Ramos (cell line): ENCODE data around the gene CCDC63.
"Not testable (repeated sequence)": the region's sequence is repeated elsewhere in the genome, so short reads cannot be mapped to it uniquely, and the experiment has no call there.

Source experiments
- in situ Hi-C: fragments of 300-500 bp; cut with MboI; formaldehyde crosslinking; loops from one replicate; pipeline ENCODE4 v1.14.3; 2022; ENCODE audit warnings: low sequenced_read_pairs; ENCODE audit not compliant: unreplicated experiment

CCDC63 gene

GRCh38 chr12:110940933-110941332, 94.1 kb downstream of the CCDC63 start:
- in situ Hi-C loops: loop anchor here (25.0 kb wide), 1 partner anchor 371 kb away; no protein-coding TSS in a partner anchor

- in situ Hi-C loops: loop anchor here (25.0 kb wide), 1 partner anchor 371 kb away; no protein-coding TSS in a partner anchor
These were observed 94.6 kb downstream of the CCDC63 start for GRCh38 chr12:110941391-110941790.

DNA sequence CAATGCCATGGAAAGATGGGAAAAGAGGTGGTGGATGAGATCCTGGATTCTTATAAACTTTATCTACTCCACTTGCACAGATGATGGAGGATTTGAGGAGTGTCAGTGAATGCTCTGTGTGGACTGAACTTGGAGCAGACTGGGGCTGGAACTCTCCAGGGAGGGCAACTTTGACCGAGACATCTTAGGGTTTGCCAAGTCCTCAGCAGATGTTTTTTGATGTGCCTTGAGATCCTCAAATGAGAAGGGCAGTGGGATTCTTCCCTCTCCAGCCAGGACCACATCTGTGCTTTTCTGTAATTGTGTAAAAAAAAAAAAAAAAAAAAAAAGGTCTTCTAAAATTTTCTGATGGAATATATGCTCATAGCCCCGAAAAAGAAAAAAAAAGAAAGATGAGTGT, 96.6 kb downstream of the CCDC63 start:
- in situ Hi-C loops: loop anchor here (25.0 kb wide), 1 partner anchor 369 kb away; no protein-coding TSS in a partner anchor

GRCh38 chr12:110948041-110948440, 101.3 kb downstream of the CCDC63 start:
- in situ Hi-C loops: loop anchor here (25.0 kb wide), 1 partner anchor 364 kb away; no protein-coding TSS in a partner anchor

DNA sequence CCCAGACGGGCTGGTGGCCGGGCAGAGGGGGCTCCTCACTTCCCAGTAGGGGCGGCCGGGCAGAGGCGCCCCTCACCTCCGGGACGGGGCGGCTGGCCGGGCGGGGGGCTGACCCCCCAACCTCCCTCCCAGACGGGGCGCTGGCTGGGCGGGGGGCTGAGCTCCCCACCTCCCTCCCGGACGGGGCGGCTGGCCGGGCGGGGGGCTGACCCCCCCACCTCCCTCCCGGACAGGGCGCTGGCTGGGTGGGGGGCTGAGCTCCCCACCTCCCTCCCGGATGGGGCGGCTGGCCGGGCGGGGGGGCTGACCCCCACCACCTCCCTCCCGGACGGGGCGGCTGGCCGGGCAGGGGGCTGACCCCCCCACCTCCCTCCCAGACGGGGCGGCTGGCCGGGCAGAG, 103.7 kb downstream of the CCDC63 start:
- in situ Hi-C loops: not testable (repeated sequence)

DNA sequence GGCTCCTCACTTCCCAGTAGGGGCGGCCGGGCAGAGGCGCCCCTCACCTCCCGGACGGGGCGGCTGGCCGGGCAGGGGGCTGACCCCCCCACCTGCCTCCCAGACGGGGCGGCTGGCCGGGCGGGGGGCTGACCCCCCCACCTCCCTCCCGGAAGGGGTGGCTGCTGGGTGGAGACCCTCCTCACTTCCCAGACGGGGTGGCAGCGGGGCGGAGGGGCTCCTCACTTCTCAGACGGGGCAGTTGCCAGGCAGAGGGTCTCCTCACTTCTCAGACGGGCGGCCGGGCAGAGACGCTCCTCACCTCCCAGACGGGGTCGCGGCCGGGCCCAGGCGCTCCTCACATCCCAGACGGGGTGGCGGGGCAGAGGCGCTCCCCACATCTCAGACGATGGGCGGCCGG, 104.1 kb downstream of the CCDC63 start:
- in situ Hi-C loops: not testable (repeated sequence)
